ENCODE measurements around the gene C5orf34.

The C5orf34 gene

GRCh38 chr5:43533646-43534045 lies 18.7 kb upstream of the C5orf34 start:
- H3K4me1 ChIP-seq (ENCODE audit: insufficient read depth, low read length, severe bottlenecking) = no peaks in the 10 kb centered on the region
- peaks cover 96% of the 10 kb centered on the region for H3K36me3 ChIP-seq (ENCODE audit: insufficient read depth, low read length)
- no peaks in the 10 kb centered on the region for H3K9me2 ChIP-seq (ENCODE audit: low read depth, low read length)
- H3K9me3 ChIP-seq (ENCODE audit: low read length) = no peaks in the 10 kb centered on the region
- no peaks in the 10 kb centered on the region for H3K79me2 ChIP-seq (ENCODE audit: insufficient read depth, low read length)
- no peak overlapping the region for H3K4me2 ChIP-seq (ENCODE audit: low read length)
- H3K27ac ChIP-seq (ENCODE audit: low read depth, low read length, poor library complexity, severe bottlenecking) = no peak overlapping the region
- TF ChIP-seq CTCF (IDR thresholded peaks at IDR 0.05; ENCODE audit: low read length) (no peak), EZH2 (IDR thresholded peaks at IDR 0.05; ENCODE audit: borderline replicate concordance, low read length) (no peak)
- no peaks in the 10 kb centered on the region for H3K27me3 ChIP-seq (ENCODE audit: insufficient read depth, low read length)
- no peak overlapping the region for H3K9ac ChIP-seq (ENCODE audit: low read length)
- no peak overlapping the region for H3K4me3 ChIP-seq (ENCODE audit: low read depth, low read length, poor library complexity, severe bottlenecking)
- H2AFZ ChIP-seq (ENCODE audit: low read length) = no peak overlapping the region
- no peaks in the 10 kb centered on the region for H4K20me1 ChIP-seq (ENCODE audit: insufficient read depth, low read length)
- peaks cover 5% of the 10 kb centered on the region; the same call in 1 of the 2 replicates for H3F3A ChIP-seq (ENCODE audit: insufficient read depth, low read length)

- peaks cover 86% of the 10 kb centered on the region for H3K36me3 ChIP-seq (ENCODE audit: insufficient read depth, low read length)
- TF ChIP-seq CTCF (IDR thresholded peaks at IDR 0.05; ENCODE audit: low read length) (no peak), EZH2 (IDR thresholded peaks at IDR 0.05; ENCODE audit: borderline replicate concordance, low read length) (no peak)
These were observed 15.7 kb upstream of the C5orf34 start for GRCh38 chr5:43530648-43531047.

GRCh38 chr5:43523662-43524072 lies 8.7 kb upstream of the C5orf34 start:
- Histone ChIP-seq H3K27me3 (ENCODE audit: insufficient read depth, low read length) (no peaks in the 10 kb centered on the region), H4K20me1 (ENCODE audit: insufficient read depth, low read length) (no peaks in the 10 kb centered on the region), H3K4me2 (ENCODE audit: low read length) (no peak overlapping the region), H3F3A (ENCODE audit: insufficient read depth, low read length) (no peaks in the 10 kb centered on the region), H2AFZ (ENCODE audit: low read length) (no peak overlapping the region), H3K36me3 (ENCODE audit: insufficient read depth, low read length) (peaks cover 30% of the 10 kb centered on the region), H3K9me3 (ENCODE audit: low read length) (no peaks in the 10 kb centered on the region), H3K9me2 (ENCODE audit: low read depth, low read length) (no peaks in the 10 kb centered on the region), H3K4me3 (ENCODE audit: low read depth, low read length, poor library complexity, severe bottlenecking) (no peak overlapping the region), H3K4me1 (ENCODE audit: insufficient read depth, low read length, severe bottlenecking) (no peaks in the 10 kb centered on the region), H3K79me2 (ENCODE audit: insufficient read depth, low read length) (no peaks in the 10 kb centered on the region), H3K27ac (ENCODE audit: low read depth, low read length, poor library complexity, severe bottlenecking) (no peak overlapping the region), H3K9ac (ENCODE audit: low read length) (no peak overlapping the region)
- no peak for TF ChIP-seq CTCF (IDR thresholded peaks at IDR 0.05; ENCODE audit: low read length)
- TF ChIP-seq EZH2 (IDR thresholded peaks at IDR 0.05; ENCODE audit: borderline replicate concordance, low read length) = no peak

More at GRCh38 chr5:43530648-43531047, 15.7 kb upstream of the C5orf34 start:
- no peak overlapping the region for H3K27ac ChIP-seq (ENCODE audit: low read depth, low read length, poor library complexity, severe bottlenecking)
- no peaks in the 10 kb centered on the region for H3K27me3 ChIP-seq (ENCODE audit: insufficient read depth, low read length)
- no peaks in the 10 kb centered on the region for H3K9me3 ChIP-seq (ENCODE audit: low read length)
- peaks cover 5% of the 10 kb centered on the region; the same call in 1 of the 2 replicates for H3F3A ChIP-seq (ENCODE audit: insufficient read depth, low read length)
- no peaks in the 10 kb centered on the region for H3K9me2 ChIP-seq (ENCODE audit: low read depth, low read length)
- no peak overlapping the region for H3K9ac ChIP-seq (ENCODE audit: low read length)
- no peak overlapping the region for H2AFZ ChIP-seq (ENCODE audit: low read length)
- H3K4me3 ChIP-seq (ENCODE audit: low read depth, low read length, poor library complexity, severe bottlenecking) = no peak overlapping the region
- H3K79me2 ChIP-seq (ENCODE audit: insufficient read depth, low read length) = no peaks in the 10 kb centered on the region
- no peak overlapping the region for H3K4me2 ChIP-seq (ENCODE audit: low read length)
- H3K4me1 ChIP-seq (ENCODE audit: insufficient read depth, low read length, severe bottlenecking) = no peaks in the 10 kb centered on the region
- no peaks in the 10 kb centered on the region for H4K20me1 ChIP-seq (ENCODE audit: insufficient read depth, low read length)

Measured in OCI-LY1 (cell line).